UCSD-AML1 (cell line): ENCODE data around the gene DTNBP1.

Source experiments
- DNase-seq: peaks from one replicate; lab custom pipeline; 2025; ENCODE audit not compliant: unreplicated experiment; lab: John Stamatoyannopoulos, UW

DTNBP1 gene

GRCh38 chr6:15536198-15536955 lies 126.5 kb downstream of the DTNBP1 start:
- no peak for DNase-seq

DNA sequence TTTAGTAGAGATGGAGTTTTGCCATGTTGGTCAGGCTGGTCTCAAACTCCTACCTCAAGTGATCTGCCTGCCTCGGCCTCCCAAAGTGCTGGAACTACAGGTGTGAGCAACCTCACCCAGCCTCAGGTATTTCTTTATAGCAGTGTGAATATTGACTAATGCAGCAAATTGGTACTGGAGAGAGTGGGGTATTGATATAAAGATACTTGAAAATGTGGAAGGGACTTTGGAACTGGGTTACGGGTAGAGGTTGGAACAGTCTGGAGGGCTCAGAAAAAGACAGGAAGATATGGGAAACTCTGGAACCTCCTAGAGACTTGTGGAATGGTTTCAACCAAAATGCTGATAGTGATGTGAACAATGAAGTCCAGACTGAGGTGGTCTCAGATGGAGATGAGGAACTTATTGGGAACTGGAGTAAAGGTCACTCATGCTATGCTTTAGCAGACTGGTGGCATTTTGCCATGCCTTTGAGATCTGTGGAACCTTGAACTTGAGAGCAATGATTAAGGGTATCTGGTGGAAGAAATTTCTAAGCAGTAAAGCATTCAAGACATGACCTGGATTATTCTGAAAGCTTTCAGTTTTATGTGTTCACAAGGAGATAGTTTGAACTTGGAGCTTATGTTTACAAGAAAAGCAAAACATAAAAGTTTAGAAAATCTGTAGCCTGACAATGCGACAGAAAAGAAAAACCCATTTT lies 127.2 kb downstream of the DTNBP1 start:
- no peak for DNase-seq

DNA sequence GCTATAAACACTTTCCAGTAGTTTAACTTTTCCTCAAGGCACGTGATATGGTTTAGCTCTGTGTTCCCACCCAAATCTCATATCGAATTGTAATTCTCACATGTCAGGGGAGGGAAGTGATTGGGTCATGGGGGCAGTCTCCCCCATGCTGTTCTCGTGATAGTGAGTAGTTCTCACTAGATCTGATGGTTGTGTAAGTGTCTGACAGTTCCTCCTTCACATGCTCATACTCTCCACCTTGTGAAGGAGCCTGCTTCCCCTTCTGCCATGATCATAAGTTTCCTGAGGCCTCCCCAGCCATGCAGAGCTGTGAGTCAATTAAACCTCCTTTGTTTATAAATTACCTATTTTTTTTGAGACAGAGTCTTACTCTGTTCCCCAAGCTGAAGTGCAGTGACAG lies 127.9 kb downstream of the DTNBP1 start:
- DNase-seq, result no peak

- DNase-seq, result no peak
Observed at GRCh38 chr6:15533379-15534026, 129.3 kb downstream of the DTNBP1 start.

GRCh38 chr6:15531973-15532372 lies 130.9 kb downstream of the DTNBP1 start:
- DNase-seq, result no peak

DNA sequence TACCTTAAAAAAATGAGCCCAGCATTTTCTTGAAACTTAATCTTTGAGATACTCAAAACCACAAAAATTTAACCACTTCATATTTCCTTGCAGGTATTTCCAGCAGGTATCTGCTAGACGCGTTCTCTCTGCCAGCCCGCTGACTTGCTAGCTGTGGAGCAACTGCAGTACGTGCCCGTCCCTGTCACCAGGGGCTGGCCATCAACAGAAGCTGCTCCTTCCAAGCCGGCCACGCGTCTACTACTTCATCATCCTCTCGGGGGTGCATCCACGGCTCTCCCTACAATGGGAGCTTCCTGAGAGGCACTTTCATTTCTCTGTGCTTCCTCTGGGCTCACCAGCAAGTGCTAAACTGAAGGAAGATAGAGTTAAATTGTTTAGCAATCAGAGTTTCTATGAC lies 132.4 kb downstream of the DTNBP1 start:
- no peak for DNase-seq

- no peak for DNase-seq
Observed at GRCh38 chr6:15528870-15529269, 134.0 kb downstream of the DTNBP1 start.

DNA sequence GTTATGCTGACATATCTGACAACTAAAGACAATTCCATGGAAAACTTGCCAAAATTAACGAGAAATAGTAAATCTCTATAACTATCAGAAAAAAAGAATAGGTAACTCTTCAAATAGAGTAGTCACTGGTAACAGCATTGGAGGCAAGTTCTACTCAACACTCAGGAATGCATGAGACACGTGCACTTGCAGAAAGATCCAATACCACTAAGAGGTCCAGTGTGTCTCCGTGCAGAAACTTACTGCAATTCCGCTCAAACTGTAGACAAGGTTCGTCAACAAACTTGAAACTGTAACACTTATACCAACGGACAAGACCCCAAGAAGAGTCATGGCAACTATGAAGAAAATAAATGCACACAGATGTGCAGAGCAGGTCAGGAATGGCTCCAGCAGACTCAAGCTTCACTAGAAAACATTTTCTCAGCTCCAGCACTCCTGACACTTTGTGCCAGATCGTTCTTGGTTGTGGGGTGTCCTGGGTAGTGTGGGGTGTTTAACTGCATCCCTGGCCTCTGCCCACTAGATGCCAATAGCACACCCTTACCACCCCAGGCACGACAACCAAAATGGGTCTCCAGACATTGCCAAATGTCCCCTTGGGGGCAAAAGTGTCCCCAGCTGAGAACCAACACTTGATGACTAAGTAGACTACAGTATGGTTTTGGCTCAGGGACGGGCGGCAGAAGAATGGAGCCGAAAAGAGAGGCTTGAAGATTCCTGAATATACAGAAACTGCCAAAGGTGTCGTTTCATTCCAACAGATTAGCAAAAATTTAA lies 134.8 kb downstream of the DTNBP1 start:
- no peak for DNase-seq

- no peak for DNase-seq
Observed at GRCh38 chr6:15526212-15526701, 136.6 kb downstream of the DTNBP1 start.

DNA sequence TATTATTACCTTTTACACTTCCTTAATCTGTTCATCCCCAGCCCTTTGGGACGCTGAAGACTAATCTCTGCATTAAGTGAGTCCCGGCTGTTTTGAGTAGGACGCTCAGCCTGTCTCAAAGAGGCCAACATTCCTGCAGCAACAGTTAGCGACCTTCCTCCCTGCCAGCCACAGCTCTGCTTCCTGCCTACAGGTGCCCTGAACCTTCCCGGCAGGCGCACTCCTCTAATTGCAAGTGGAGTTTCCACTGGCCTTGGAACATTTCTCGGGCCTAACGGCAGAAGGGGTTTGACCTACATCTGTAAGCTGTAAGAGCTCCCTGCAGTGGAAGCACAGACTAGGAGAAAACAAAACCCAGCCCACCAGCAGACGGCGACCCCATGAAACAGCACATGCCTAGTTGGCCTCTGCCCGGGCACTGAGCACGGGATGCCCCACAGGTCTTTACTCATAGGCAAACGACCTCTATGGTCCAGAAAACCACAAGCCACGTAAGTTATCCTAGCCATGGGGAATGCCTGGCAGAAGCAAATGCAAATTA lies 137.9 kb downstream of the DTNBP1 start:
- no peak for DNase-seq

- DNase-seq, result no peak
Observed at GRCh38 chr6:15523679-15524630, 138.9 kb downstream of the DTNBP1 start.

GRCh38 chr6:15522856-15523529 lies 139.8 kb downstream of the DTNBP1 start:
- no peak for DNase-seq

GRCh38 chr6:15522427-15522826 lies 140.4 kb downstream of the DTNBP1 start:
- DNase-seq, result no peak

DNA sequence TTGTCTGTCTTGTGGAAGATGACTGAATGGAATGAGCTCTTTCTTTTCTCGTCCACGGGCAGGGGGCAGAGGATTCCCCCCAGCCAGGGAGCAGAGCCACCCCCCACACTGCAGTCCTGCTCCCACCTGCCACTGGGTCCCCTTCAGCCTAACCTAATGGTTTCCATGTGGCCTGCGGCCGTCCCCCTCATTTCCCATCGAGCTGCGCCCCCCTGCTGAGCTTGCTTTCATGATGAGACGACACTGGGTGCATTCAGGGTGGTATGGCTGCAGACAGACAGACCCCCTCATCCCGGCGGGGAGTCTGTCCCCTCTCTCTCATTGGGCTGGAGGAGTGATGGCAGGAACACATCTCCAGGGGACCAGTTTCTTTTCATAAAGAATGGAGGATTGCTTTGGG lies 140.8 kb downstream of the DTNBP1 start:
- DNase-seq, result no peak

DNA sequence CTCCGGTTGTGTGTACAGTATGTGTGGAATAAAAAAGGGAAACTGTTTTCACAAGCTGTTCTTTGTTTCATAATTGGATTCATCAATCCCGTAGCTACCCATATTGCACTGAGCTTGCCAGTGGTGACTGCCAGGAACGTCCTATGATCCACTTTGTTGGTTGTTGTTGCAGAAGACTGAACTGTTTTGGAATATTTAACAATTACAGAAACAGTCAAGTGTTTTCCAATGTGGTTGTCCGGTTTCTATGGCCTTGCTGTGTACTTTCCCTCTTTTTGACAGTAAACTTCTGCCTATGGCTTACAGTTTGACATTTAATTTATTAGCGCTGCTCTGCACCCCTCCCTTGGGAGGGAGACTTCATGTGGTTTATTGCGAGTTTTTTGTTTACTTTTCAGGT lies 141.2 kb downstream of the DTNBP1 start:
- DNase-seq, result no peak

DNA sequence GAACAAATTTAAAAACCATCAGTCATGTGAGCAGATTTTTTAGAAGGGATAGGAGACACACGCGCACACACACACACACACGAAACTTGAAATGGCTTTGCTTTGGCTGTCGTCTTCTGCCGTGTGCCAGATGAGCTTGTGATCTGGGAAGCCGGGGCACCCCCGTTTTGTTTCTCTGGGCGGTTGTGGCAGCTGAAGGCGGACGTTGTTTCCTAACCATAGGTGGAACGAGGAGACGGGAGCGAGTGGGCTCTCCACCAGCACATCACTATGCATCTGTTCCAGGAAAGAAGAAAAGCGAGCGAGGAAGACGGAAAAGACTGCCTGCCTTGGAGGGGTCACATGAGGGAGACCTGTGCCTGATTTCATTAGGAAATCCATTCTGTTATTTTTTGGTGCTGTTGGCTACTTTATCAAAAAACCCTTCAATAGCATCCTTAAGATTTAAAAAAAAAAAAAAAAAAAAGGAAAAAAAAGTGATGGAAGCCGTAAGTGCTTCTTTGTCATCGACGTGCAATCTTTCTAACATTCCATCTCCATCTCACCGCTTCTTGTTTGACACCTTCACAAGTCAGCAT lies 142.1 kb downstream of the DTNBP1 start:
- DNase-seq, result no peak

DNA sequence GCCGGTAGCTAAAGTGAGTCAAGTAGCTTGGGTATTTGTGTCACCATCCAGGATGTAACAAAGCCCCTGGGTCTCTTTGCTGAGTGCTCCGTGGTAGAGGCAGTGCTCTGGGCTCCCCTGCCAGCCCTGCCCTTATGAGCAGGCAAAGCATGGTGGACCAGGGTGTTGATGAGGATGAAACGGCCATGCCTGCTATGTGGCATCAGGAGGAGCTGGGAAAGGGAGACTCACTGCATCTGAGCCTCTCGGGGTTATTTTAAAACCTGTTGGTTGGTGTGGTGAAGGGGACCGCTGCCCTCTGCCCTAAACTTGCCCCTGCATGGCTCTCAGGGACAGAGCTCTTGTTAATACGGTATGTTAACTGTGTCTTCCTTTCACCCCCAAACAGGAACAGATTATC lies 143.1 kb downstream of the DTNBP1 start:
- DNase-seq, result no peak

DNA sequence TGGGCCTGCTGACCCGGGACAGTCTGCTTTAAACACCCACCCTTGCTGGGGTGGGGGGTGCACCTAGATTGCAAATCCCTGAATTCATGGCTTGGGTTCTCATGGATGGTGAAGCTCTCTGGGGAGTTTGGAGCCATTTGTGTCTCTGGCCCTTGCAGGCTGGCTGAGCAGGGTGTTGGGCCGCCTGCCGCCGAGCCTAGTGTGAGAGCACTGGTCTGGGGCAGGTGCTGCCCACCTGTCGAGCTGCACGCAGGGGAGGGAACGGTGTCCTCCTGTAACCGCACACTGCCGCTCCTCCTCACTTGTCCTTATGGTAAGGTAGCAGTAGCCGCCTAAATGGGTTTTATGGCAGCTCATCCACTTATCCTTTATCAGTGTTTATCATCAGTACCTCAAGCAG lies 143.9 kb downstream of the DTNBP1 start:
- no peak for DNase-seq

DNA sequence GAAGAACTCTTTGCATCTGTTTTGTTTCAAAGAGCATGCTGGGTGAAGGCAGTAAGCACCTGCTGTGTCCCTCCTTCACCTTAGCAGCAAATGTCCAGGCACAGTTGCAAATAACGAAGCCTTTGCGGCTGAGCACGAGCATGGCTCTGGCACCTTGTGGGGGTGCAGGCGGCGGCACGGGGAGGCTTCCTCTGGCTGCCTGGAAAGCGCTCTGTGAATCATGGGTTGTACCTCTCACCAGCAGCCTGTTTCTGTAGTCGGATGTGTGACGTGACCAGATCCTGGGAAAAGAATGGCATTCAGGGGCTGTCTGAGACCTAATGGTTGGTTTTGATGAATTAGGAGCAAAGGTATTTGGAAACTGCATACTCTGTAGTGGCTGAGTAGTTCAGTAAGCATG lies 144.8 kb downstream of the DTNBP1 start:
- DNase-seq, result no peak
